Smooth muscle cell (in vitro differentiated cells): ENCODE measurements around the gene EBF3. TPM values are rescaled to one million over a fixed set of nuclear protein-coding genes. Genes with fewer than 3 reads are reported as not detected.

Experiments
- DNase-seq: peaks from one replicate; lab custom pipeline; 2025; ENCODE audit not compliant: unreplicated experiment; lab: John Stamatoyannopoulos, UW
- H2AFZ ChIP-seq: fragments of 200-600 bp; sonication (generic); 2 replicates; pipeline ENCODE4 v1.6.0; 2016; ENCODE audit warnings: antibody characterized with exemption, low read depth, mild to moderate bottlenecking
- H3F3A ChIP-seq: fragments of 200-600 bp; sonication (generic); 2 replicates; pipeline ENCODE4 v1.6.0; 2017; ENCODE audit warnings: antibody characterized with exemption, low read depth
- H3K27ac ChIP-seq: fragments of 200-600 bp; sonication (generic); 2 replicates; pipeline ENCODE4 v1.5.1; 2016; ENCODE audit warnings: low read depth, mild to moderate bottlenecking
- H3K27me3 ChIP-seq: fragments of 200-600 bp; sonication (generic); 2 replicates; pipeline ENCODE4 v1.6.1; 2016; ENCODE audit warnings: low read depth, mild to moderate bottlenecking
- H3K36me3 ChIP-seq: fragments of 200-600 bp; sonication (generic); 2 replicates; pipeline ENCODE4 v1.5.1; 2016; ENCODE audit warnings: low read depth
- H3K4me1 ChIP-seq: fragments of 200-600 bp; sonication (generic); 2 replicates; pipeline ENCODE4 v1.5.1; 2016; ENCODE audit warnings: low read depth
- H3K4me2 ChIP-seq: fragments of 200-600 bp; sonication (generic); 2 replicates; pipeline ENCODE4 v1.6.0; 2016; ENCODE audit warnings: mild to moderate bottlenecking
- H3K4me3 ChIP-seq: fragments of 200-600 bp; sonication (generic); 2 replicates; pipeline ENCODE4 v1.5.1; 2016; ENCODE audit warnings: mild to moderate bottlenecking
- H3K79me2 ChIP-seq: fragments of 200-600 bp; sonication (generic); 2 replicates; pipeline ENCODE4 v1.6.0; 2016; ENCODE audit warnings: low read depth, mild to moderate bottlenecking
- H3K9ac ChIP-seq: fragments of 200-600 bp; sonication (generic); 2 replicates; pipeline ENCODE4 v1.6.0; 2016; ENCODE audit warnings: low read depth
- H3K9me3 ChIP-seq: fragments of 200-600 bp; sonication (generic); replicated peaks from 2 replicates; pipeline ENCODE4 v1.5.1; 2016; ENCODE audit warnings: low read depth
- H4K20me1 ChIP-seq: fragments of 200-600 bp; sonication (generic); 2 replicates; pipeline ENCODE4 v1.6.0; 2016; ENCODE audit warnings: low read depth
- CTCF ChIP-seq: fragments of 200-600 bp; sonication (generic); IDR thresholded peaks from 2 replicates; pipeline ENCODE4 v1.5.1; 2017; ENCODE audit warnings: borderline replicate concordance, mild to moderate bottlenecking, antibody characterized with exemption; ENCODE audit not compliant: insufficient read depth, poor library complexity, severe bottlenecking
- WGBS: methylation state at CpG from one replicate; pipeline ENCODE4 v1.1.7; 2016; ENCODE audit warnings: low lambda C conversion rate; 5-methylcytosine and 5-hydroxymethylcytosine counted together
- polyA plus RNA-seq: library from polyadenylated mRNA; unstranded; fragments of >200 nt; fragmentation: Nextera tagmentation; extraction: Ambion mirVana; gene quantifications from 2 replicates; pipeline ENCODE4 v1.2.1, GENCODE V29; 2016
- total RNA-seq: library from RNA; depleted of rRNA; stranded (reverse); fragments of >200 nt; gene quantifications from 2 replicates; pipeline ENCODE4 v1.2.3, GENCODE V29; 2014

Gene EBF3
- total and polyA plus RNA-seq, 2 experiments from 2014 or later, result not detected

- no peak for TF ChIP-seq CTCF
- no peaks in the 10 kb centered on the region for H3K9me3 ChIP-seq
- DNase-seq, result no peak
- no peaks in the 10 kb centered on the region for H3F3A ChIP-seq
- H3K36me3 ChIP-seq, result no peaks in the 10 kb centered on the region
- no peak overlapping the region for H3K9ac ChIP-seq
- WGBS, result 92% methylated on average over 27 of the region's 27 CpGs
- H3K4me2 ChIP-seq, result no peak overlapping the region
- no peak overlapping the region for H2AFZ ChIP-seq
- no peak overlapping the region for H3K4me3 ChIP-seq
- H4K20me1 ChIP-seq, result no peaks in the 10 kb centered on the region
- H3K27ac ChIP-seq, result no peak overlapping the region
- H3K79me2 ChIP-seq, result no peaks in the 10 kb centered on the region
- H3K27me3 ChIP-seq, result no peaks in the 10 kb centered on the region
- peaks cover 10% of the 10 kb centered on the region for H3K4me1 ChIP-seq
Observed at GRCh38 chr10:129915526-129916378, 48.3 kb downstream of the EBF3 start.

GRCh38 chr10:129914960-129915359, 49.1 kb downstream of the EBF3 start:
- WGBS, result 89% methylated on average over 2 of the region's 2 CpGs
- Histone ChIP-seq H3K27me3 (no peaks in the 10 kb centered on the region), H3K4me2 (no peak overlapping the region), H2AFZ (no peak overlapping the region), H3K9ac (no peak overlapping the region), H3K4me1 (peaks cover 10% of the 10 kb centered on the region), H3F3A (no peaks in the 10 kb centered on the region), H3K4me3 (no peak overlapping the region), H3K9me3 (no peaks in the 10 kb centered on the region), H4K20me1 (no peaks in the 10 kb centered on the region), H3K36me3 (no peaks in the 10 kb centered on the region), H3K79me2 (no peaks in the 10 kb centered on the region), H3K27ac (no peak overlapping the region)
- DNase-seq, result no peak
- no peak for TF ChIP-seq CTCF

GRCh38 chr10:129914153-129914855, 49.8 kb downstream of the EBF3 start:
- Histone ChIP-seq H3K4me1 (peaks cover 10% of the 10 kb centered on the region), H3K27me3 (no peaks in the 10 kb centered on the region), H3K79me2 (no peaks in the 10 kb centered on the region), H3F3A (no peaks in the 10 kb centered on the region), H3K36me3 (no peaks in the 10 kb centered on the region), H3K9me3 (no peaks in the 10 kb centered on the region), H3K4me3 (no peak overlapping the region), H4K20me1 (no peaks in the 10 kb centered on the region), H3K27ac (no peak overlapping the region), H2AFZ (no peak overlapping the region), H3K4me2 (no peak overlapping the region), H3K9ac (no peak overlapping the region)
- no peak for DNase-seq
- 98% methylated on average over 19 of the region's 19 CpGs for WGBS
- TF ChIP-seq CTCF, result no peak
